Gastrocnemius medialis (tissue), 4 donors: ENCODE measurements around the gene SCG5.

Source experiments
- CTCF ChIP-seq, 5 experiments: fragments of 450-650 bp in 3 of 5; fragments of 200-600 bp in 2 of 5; sonication (generic) in 2 of 5; IDR thresholded peaks in 4 of 5; conservative IDR thresholded peaks in 1 of 5; 1 replicate in 4 of 5; 2 replicates in 1 of 5; pipeline ENCODE4 v1.5.1; 2016 to 2019; ENCODE audit warnings: antibody characterized with exemption in 5 of 5, mild to moderate bottlenecking in 3 of 5, moderate library complexity in 3 of 5
- POLR2A ChIP-seq, 2 donors: fragments of 450-650 bp; IDR thresholded peaks; one replicate each; pipeline ENCODE4 v1.6.1; 2017; ENCODE audit warnings: antibody characterized with exemption in 2 of 2, mild to moderate bottlenecking in 2 of 2, moderate library complexity in 2 of 2

DNA sequence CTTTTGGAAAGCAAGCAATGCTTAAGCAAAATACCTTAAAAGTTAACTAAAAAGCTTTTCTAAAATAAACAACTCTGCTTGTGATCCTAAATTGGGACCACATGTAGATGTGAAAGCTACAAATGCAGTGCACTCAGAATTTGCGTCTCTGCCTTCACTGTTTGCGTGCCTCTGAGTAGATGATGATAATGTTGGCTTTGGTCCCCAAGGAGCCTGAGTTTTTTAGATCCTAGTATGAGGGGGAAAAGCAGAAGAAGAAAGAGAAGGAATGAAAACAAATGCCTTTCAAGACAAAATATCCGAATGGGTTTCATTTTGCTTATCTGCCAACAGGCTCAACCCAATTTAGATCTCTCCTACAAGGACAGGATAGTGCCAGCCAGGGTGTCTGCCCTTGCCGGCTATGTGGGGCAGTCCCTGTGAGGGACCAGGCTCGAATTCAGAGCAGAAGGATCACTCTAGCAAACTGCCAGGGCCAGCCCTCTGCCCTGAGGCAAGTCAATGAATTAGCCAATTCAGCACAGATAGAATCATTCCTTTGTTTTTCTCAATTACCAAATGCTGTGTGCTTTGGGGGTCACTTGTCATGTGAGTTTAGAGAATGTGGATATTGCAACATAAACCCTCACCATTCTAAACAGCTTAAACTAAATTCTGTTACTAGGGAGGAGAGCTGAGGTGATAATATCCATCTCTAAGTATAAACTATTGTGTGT, 28.5 kb downstream of the SCG5 start:
- TF ChIP-seq CTCF (IDR thresholded peaks at IDR 0.05 in 4 of 5, conservative IDR thresholded peaks at IDR 0.05 in 1 of 5), result no peak
- TF ChIP-seq POLR2A (IDR thresholded peaks at IDR 0.05), result no peak
